PFSK-1 (cell line): ENCODE data around the gene LYSMD4.

Experiments used
- FOXP2 ChIP-seq: optimal IDR thresholded peaks from 2 replicates; pipeline ENCODE3; 2011; ENCODE audit warnings: borderline replicate concordance, control low read depth, inconsistent platforms; ENCODE audit not compliant: insufficient read depth; ENCODE audit errors: extremely low read length, extremely low read depth
- POLR2AphosphoS5 ChIP-seq: IDR thresholded peaks from 2 replicates; pipeline ENCODE4 v1.6.1; 2012; ENCODE audit warnings: low read depth, mild to moderate bottlenecking, control low read depth, low read length, moderate library complexity
- REST ChIP-seq, 2 experiments: IDR thresholded peaks; 2 replicates each; pipeline versions ENCODE4 v1.6.1 to v1.8.0; 2011 to 2012; ENCODE audit warnings: low read depth in 2 of 2, low read length in 2 of 2, control low read depth in 1 of 2, inconsistent platforms in 1 of 2, mild to moderate bottlenecking in 1 of 2, moderate library complexity in 1 of 2; ENCODE audit not compliant: insufficient read depth in 1 of 2
- SIN3A ChIP-seq: IDR thresholded peaks from 2 replicates; pipeline ENCODE4 v1.6.1; 2012; ENCODE audit warnings: mild to moderate bottlenecking, low read length, moderate library complexity, borderline replicate concordance; ENCODE audit not compliant: insufficient read depth
- TAF1 ChIP-seq: IDR thresholded peaks from 2 replicates; pipeline ENCODE4 v1.6.1; 2012; ENCODE audit warnings: low read length, control low read depth, borderline replicate concordance; ENCODE audit not compliant: insufficient read depth

Gene LYSMD4

GRCh38 chr15:99745370-99746086, 12.3 kb upstream of the LYSMD4 start:
- TF ChIP-seq POLR2AphosphoS5 = no peak

GRCh38 chr15:99744142-99744541, 10.9 kb upstream of the LYSMD4 start:
- TF ChIP-seq REST (IDR thresholded peaks at IDR 0.05; ENCODE audit: insufficient read depth in 1 of 2, low read depth in 2 of 2, low read length in 2 of 2) (no peak), FOXP2 (no peak)

GRCh38 chr15:99741835-99742234, 8.6 kb upstream of the LYSMD4 start:
- TF ChIP-seq FOXP2 (no peak), POLR2AphosphoS5 (no peak), SIN3A (no peak), TAF1 (no peak), REST (IDR thresholded peaks at IDR 0.05; ENCODE audit: insufficient read depth in 1 of 2, low read depth in 2 of 2, low read length in 2 of 2) (no peak)

GRCh38 chr15:99738021-99738847, 5.0 kb upstream of the LYSMD4 start:
- TF ChIP-seq FOXP2 (no peak), REST (IDR thresholded peaks at IDR 0.05; ENCODE audit: insufficient read depth in 1 of 2, low read depth in 2 of 2, low read length in 2 of 2) (no peak), SIN3A (no peak), POLR2AphosphoS5 (no peak), TAF1 (no peak)

GRCh38 chr15:99736702-99737101, 3.5 kb upstream of the LYSMD4 start:
- TF ChIP-seq SIN3A = no peak
- TF ChIP-seq REST (IDR thresholded peaks at IDR 0.05; ENCODE audit: insufficient read depth in 1 of 2, low read depth in 2 of 2, low read length in 2 of 2) = no peak
- no peak for TF ChIP-seq TAF1
- TF ChIP-seq POLR2AphosphoS5 = no peak
- no peak for TF ChIP-seq FOXP2
